Measurements from ENCODE around the gene TBC1D22A.

TBC1D22A gene

DNA sequence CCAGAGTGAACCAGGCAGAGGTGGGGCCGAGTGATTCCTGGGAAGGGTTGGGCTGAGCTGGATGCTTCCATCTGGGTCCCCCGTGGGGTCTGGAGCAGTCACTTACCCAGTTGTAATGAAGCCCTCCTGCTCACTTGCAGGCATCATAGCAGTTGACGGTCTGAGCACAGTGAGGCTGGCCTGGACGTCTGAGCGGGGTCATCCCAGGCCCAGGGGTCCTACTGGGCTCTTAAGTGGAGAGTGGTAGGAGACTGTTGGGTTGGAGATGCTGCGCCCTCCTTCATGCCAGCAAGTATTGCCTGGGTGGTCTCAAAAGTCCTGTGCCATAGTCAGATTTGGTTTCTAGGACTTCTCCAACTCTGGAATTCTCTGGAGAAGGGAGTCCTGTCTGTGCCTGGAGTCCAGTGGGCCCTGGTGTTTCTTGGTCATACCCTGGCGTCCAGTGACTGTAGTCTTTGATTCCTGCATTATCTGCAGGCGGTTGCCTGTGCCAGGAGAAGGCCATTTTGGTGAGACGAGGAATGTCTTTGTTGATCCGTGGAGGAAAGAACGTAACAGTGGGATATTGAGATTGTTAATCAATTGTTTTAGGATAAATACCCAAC is 82.3 kb downstream of the TBC1D22A start:
- no peak for DNase-seq

- no peak for DNase-seq
Observed at GRCh38 chr22:46845296-46846149, 83.1 kb downstream of the TBC1D22A start.

GRCh38 chr22:46846150-46846831 is 83.8 kb downstream of the TBC1D22A start:
- DNase-seq = no peak

DNA sequence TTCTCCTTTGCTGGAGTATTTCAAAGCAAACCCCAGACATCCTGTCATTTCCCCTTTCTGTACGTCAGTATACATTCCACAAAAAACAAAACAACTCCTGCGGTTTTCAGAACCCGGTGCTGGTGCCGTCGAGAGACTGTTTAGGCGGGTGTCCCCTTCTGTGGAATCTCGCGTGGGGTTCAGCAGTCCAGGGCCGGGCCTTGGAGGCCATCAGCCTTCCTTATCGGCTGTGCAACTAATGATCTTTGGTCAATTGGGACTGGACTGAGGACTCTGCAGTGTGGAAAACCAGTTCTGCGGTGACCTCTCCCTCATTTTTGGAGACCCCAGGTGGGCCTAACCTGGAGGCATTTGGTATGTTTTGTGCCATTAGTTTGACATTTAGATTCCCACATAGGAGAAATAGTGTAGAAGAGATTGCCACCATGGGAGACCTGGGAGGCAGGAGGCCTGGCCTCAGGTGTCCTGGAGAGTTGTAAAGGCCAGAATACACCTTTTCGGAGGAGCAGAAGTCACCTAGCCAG is 84.4 kb downstream of the TBC1D22A start:
- DNase-seq = peak; percentile 18

DNA sequence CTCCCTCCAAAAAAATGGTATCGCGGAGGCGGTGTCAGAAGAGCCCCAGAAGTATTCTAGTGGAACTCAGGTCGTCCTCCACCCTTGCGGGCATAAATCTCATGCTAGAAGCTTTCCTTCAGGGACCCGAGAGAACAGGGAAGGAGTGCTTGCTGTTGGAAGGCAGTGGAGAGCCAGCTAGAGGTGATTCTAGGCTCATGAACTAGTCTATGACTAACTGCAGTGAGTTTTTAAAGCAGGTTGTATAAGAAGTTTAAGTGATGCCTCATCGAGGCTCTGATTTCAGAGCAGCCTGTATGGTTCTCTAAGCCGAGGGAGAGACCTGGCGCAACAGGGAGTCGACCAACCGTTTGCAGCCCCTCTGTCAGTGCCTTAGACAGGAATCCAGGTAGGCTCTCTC is 85.7 kb downstream of the TBC1D22A start:
- DNase-seq = no peak

GRCh38 chr22:46849101-46849500 is 86.7 kb downstream of the TBC1D22A start:
- no peak for DNase-seq

DNA sequence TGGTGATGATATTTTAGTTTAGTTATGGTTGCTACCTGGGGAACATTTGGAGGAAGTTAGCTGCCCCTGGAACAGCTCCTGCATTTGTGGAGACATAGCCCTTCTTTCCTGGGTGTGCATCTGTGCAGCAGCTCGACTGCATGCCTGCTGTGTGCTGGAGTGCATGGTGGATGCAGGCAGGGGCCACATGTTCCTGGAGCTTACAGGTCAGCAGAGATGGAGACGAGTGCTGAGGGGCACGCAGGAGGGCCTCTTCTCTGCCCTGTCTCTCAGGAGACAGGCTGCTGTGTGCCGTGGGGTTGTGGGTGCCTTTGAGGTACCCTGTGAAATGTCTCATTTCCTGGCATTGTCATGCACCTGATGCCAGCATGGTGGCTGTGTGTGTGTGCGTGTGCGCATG is 87.5 kb downstream of the TBC1D22A start:
- DNase-seq = no peak

DNA sequence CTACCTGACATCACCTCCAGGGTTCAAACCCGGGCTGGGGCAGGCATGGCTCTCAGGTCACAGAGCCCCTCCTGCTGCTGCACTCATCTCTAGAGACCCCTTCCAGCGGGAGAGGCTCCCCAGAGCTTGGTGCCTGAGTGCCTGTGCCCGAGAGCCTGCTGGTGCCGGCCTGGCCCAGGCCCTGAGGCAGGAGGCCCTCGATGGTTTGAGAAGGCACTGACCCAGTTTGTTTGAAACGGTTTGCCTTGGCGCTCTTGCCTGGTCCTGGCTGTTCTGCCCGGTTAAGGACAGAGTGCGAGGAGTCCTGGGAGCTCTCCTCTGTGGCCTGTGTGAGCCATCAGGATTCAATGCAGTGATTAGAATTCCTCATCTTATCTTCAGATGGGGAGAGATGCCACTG is 88.9 kb downstream of the TBC1D22A start:
- DNase-seq = no peak

GRCh38 chr22:46851941-46852340 is 89.5 kb downstream of the TBC1D22A start:
- DNase-seq = no peak

DNA sequence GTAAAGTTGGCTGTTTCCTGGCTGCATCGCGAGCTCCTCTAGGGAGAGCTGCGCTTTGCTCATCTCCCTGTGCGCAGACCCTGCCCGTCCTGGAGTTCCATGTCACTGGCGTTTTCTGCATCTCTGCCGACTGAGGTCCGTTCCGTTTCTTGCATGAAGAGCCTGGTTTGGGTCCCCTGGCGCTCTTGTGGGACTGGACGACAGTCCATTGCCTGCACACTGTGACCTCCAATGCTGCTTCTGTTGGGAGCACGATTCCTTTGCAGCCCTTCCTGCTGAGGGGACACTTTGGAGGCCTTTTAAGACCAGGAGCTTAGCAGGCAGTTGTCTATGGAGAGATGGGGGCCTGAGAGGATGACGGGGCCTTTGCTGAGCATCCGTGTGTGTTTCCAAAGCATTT is 90.3 kb downstream of the TBC1D22A start:
- DNase-seq = no peak

DNA sequence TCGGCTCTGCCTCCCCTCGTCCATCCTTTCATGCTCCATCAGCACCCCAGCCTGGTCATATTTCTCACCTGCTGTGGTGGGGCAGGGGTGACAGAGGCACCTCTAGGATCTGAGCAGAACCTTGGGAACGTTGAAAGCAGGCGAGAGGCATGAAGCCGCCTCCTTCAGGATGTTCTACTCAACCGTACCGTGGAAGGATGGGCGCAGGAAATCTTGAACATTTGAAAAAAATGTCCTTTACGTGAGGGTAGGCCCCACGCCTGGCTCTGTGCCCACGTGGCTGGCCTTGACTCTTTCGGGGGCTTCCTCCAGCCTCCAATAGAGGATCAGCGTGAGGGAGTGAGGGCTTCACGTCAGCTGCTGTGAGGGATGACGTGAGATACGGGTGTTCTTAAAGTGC is 90.7 kb downstream of the TBC1D22A start:
- no peak for DNase-seq

DNA sequence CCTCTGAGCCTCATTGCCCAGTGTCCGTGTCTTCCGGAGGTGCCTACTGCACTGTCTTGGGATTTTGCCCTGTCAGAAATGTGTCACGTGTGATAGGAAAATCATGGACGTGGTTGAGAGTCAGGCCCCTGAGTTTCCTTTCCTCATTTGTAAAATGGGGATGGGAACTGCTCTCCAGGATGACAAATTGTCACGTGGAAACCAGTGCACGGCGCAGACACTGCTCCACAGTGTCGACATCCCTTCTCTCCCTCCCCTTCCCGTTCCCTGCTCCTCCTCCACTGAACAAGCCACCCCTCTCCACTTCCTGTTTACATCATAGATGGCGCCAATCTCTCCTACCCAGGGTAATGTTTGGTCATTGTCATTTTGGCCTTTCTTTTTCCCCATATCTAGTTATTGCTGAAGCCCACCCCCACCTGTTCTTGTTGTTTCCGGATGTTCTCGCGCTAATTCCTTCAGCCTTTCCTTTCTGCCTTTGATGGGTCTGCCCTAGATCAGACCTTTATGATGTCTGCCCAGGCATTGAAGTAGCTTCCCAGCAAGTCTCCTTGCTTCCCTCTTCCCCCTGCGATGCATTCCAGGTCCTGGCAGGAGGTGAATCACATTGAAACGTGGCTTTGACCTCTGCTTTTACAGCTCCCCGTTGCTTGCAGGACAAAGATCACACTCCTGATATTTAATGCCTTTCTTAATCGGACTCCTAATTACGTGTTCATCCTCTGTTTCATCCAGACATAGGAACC is 91.8 kb downstream of the TBC1D22A start:
- peak; percentile 98 for DNase-seq

DNA sequence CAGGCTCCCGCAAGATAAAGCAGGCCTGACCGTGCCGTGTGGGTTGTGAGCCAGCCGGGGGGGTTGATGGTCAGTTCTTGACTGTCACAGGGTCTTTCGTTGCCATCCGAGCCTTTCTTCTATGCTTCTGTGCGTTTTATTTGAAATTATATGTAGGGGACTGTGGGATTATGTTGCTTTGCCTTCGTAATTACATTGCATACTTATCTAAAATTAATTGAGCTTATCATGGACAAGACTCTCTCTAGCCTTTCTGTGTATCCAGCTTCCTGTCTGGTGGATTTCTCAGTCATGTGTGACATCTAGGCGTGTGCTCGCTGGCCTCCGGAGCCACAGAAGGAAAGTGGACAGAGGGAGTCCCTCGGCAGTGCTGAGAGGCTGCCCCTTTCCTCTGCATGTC is 93.2 kb downstream of the TBC1D22A start:
- DNase-seq = no peak

DNA sequence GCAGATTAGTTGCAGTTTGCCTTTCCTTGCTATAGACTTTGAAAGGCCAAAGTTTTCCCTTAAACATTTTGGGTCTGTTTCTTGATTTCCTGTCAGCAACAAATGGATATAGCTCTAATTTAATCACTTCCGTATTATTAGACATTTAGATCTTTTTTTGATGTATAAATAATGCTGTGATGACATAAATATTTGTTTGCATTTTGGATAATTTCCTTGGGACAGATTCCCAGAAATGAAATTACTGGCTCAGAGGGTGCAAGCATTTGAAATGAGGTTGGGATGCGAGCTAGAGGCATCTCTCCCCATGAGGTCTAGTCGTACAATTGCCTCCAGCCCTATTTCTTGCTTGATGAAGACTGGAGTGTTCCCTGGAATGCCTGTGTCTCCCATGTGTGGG is 94.2 kb downstream of the TBC1D22A start:
- no peak for DNase-seq

DNA sequence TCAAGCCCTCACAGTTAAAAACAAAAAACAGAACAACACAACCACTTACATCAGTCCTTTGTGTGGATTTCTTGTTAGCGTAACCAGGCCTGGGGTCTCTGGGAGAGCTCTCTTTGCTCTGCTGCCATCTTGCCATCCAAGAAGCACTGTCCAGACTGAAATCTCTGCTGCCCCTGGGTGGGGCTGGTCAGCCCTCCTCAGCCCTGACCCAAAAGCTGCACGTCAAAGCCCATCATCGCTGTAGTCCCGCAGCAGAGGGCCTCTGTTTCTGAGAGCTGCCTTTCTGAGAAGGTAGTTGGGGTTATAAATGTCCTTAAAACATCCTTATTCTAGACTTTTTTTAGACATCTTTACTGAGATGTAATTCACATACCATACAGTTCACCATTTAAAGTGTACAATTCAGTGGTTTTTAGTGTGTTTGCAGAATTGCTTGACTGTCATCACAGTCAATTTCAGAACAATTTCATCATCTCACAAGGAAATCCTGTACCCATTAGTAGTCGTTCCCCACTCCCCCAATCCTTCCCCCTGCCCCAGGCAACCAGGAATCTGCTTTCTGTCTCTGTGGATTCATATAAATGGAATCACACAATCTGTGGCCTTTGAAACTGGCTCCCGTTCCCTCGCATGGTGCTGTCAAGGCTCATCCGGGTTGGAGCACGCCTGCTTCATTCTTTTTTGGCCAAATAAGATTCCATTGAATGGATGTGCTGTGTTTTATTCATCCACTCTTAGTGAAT is 94.9 kb downstream of the TBC1D22A start:
- no peak for DNase-seq

GRCh38 chr22:46857885-46858143 is 95.4 kb downstream of the TBC1D22A start:
- DNase-seq = no peak

DNA sequence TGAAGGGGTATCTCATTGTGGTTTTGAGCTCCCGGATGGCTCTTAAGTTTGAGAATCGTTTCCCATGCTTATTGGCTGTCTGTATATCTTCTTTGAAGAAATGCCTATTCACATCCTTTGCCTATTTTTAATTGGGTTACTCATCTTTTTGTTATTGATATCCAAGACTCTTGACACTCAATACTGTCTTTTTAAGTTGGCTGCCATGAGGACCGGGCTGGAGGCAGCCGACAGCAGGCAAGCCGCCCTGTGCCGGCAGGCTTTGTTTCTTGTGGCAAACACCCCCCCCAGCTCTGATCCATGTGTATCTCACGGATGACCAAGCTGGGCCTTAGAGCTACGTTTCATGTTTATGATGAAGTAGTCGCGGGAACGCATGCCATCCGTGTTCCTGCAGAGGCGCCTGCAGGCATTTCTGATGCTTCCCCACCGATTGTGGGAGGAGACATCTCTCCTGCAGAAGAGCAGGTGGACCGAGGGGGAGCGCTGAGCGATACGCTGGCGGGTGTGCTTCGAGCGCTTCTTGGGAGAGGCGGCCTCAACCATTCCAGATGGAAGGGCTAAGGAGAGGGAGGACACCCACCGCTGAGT is 95.8 kb downstream of the TBC1D22A start:
- DNase-seq = no peak

DNA sequence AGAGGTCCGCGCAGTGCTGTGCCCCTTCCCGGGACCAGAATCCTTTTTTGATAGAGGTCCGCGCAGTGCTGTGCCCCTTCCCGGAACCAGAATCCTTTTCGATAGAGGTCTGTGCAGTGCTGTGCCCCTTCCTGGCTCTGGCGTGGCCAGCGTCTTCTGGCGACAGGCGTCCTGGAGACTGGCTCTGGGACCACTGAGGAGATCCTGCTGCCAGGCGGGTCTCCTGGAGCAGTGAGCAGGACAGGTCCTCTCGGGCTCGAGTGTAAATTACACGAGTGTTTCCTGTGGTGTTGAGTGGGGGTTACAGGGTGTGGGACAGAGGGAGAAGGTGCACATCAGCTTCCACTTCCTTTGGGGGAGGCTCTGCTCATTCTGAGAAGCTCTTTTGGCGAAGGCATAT is 98.1 kb downstream of the TBC1D22A start:
- no peak for DNase-seq

- DNase-seq = no peak
Observed at GRCh38 chr22:46861468-46862367, 99.3 kb downstream of the TBC1D22A start.

GRCh38 chr22:46862418-46863324 is 100.2 kb downstream of the TBC1D22A start:
- DNase-seq = no peak
